HepG2 (cell line): ENCODE results near the gene GALR1.

ENCODE experiments used
- E2F1 ChIP-seq: sonication (generic); formaldehyde crosslinking; IDR thresholded peaks from 2 replicates; pipeline ENCODE4 v1.5.0; 2020; ENCODE audit warnings: missing genetic modification reagents
- MAX ChIP-seq: IDR thresholded peaks from 2 replicates; pipeline ENCODE4 v1.6.1; 2012; ENCODE audit warnings: inconsistent platforms
- ZKSCAN1 ChIP-seq: fragments of 150-350 bp; IDR thresholded peaks from 2 replicates; pipeline ENCODE4 v1.6.1; 2014; ENCODE audit warnings: low read length
- ZNF24 ChIP-seq: fragments of 450-650 bp; IDR thresholded peaks from 2 replicates; pipeline ENCODE4 v1.6.1; 2017; ENCODE audit warnings: antibody characterized with exemption, mild to moderate bottlenecking

- no peak for TF ChIP-seq MAX
- TF ChIP-seq E2F1 (CRISPR knock-in tag), result no peak
- TF ChIP-seq ZNF24, result no peak
- TF ChIP-seq ZKSCAN1, result no peak
Observed at GRCh38 chr18:77262643-77263465, 13.2 kb downstream of the GALR1 start.
